Activated T-cell treated with anti-CD3 and anti-CD28 coated beads for 1 hour (primary cell): Measurements from ENCODE around the gene CHCHD1.
"Not testable (repeated sequence)": the region's sequence is repeated elsewhere in the genome, so short reads cannot be mapped to it uniquely, and the experiment has no call there.

Experiments used
- DNase-seq: peaks from one replicate; pipeline ENCODE4 v3.0.0-alpha.2; 2020; ENCODE audit warnings: low read depth

CHCHD1 gene

DNA sequence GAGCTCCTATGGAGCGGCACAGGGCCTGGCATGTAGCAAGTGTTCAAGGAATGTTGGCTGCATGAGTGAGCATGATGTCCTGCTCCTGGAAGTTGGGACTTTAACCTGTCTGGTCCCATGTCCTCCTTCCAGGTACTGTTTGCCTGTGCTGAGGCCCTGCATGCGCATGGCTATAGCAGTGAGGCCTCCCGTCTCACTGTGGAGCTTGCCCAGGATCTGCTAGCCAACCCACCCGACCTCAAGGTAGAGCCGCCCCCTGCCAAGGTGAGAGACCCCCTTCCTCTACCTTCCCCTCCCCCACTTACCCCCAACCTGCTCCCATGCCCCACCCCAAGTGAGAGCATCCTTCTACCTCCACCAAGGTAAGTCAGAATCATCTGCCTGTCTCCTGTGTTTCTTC is 11.6 kb downstream of the CHCHD1 start:
- no peak for DNase-seq

DNA sequence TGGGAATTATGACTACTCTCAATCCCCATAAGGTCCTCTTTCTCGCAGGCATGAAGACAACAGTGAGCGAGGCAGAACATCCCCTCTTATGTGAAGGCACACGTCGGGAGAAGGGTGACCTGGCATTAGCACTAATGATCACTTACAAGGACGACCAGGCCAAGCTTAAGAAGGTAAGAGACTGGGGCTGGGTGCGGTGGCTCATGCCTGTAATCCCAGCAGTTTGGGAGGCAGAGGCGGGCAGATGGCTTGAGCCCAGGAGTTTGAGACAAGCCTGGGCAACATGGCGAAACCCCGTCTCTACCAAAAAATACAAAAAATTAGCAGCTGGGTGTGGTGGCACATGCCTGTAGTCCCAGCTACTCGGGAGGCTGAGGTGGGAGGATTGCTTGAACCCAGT is 13.6 kb downstream of the CHCHD1 start:
- DNase-seq, result not testable (repeated sequence)

DNA sequence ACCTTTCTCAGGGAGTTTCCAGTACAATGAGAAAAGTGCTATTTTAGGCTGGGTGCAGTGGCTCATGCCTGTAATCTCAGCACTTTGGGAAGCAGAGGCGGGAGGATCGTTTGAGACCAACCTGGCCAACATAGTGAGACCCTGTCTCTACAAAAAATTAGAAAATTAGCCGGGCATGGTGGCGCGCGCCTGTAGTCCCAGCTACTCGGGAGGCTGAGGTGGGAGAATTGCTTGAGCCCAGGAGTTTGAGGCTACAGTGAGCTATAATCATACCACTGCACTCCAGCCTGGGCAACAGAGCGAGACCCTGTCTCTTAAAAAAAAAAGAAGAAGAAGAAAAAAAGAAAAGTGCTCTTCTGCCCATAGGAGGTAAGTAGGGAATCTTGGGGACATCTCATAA is 14.2 kb downstream of the CHCHD1 start:
- DNase-seq, result not testable (repeated sequence)

- no peak for DNase-seq
Measured at GRCh38 chr10:73796766-73797165, 14.9 kb downstream of the CHCHD1 start.

DNA sequence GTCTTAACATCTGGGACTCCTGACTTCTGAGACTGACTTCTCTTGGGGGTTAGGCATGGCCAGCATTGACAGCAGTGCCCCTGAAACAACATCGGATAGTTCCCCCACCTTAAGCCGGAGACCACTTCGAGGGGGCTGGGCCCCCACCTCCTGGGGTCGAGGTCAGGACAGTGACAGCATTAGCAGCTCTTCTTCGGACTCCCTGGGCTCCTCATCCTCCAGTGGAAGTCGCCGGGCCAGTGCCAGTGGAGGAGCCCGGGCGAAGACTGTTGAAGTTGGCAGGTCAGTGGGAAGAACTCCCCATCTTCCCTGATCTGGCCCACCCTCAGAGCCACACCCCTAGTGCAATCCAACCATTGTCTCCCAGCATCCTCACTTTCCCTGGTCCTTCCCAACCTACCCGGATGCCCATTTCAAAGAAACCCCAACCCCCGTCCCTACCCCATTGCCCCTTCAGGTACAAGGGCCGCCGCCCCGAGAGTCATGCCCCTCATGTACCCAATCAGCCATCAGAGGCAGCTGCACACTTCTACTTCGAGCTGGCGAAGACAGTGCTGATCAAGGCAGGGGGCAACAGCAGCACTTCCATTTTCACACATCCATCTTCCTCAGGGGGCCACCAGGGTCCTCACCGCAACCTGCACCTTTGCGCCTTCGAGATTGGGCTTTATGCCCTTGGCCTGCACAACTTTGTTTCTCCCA is 15.6 kb downstream of the CHCHD1 start:
- DNase-seq, result no peak

GRCh38 chr10:73798087-73798486 is 16.2 kb downstream of the CHCHD1 start:
- DNase-seq, result no peak

GRCh38 chr10:73798927-73799560 is 17.2 kb downstream of the CHCHD1 start:
- DNase-seq, result no peak

- DNase-seq, result no peak
Measured at GRCh38 chr10:73799899-73800559, 18.2 kb downstream of the CHCHD1 start.

DNA sequence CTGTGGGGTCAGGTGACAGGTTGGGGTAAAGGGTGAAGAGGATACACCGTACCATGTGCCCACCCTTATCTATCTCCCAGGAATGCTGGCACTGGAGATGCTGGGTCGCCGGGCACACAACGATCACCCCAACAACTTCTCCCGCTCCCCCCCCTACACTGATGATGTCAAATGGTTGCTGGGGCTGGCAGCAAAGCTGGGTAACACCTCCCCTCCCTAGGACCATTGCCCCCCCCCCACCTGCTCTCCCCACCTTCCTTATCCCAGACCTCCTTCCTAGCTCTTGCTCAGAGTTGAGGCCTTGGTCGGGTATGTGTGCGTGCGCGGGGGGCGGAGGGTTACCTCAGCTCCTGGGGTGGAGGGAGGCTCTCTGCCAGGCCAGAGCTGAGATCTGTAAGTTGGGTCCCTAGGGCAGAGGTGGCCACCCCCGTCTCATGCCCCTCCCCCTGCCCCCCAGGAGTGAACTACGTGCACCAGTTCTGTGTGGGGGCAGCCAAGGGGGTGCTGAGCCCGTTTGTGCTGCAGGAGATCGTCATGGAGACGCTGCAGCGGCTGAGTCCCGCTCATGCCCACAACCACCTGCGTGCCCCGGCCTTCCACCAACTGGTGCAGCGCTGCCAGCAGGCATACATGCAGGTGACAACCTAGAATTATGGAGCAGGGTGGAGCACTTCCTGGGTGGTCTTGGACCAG is 18.9 kb downstream of the CHCHD1 start:
- no peak for DNase-seq

GRCh38 chr10:73801253-73801590 is 19.4 kb downstream of the CHCHD1 start:
- no peak for DNase-seq

DNA sequence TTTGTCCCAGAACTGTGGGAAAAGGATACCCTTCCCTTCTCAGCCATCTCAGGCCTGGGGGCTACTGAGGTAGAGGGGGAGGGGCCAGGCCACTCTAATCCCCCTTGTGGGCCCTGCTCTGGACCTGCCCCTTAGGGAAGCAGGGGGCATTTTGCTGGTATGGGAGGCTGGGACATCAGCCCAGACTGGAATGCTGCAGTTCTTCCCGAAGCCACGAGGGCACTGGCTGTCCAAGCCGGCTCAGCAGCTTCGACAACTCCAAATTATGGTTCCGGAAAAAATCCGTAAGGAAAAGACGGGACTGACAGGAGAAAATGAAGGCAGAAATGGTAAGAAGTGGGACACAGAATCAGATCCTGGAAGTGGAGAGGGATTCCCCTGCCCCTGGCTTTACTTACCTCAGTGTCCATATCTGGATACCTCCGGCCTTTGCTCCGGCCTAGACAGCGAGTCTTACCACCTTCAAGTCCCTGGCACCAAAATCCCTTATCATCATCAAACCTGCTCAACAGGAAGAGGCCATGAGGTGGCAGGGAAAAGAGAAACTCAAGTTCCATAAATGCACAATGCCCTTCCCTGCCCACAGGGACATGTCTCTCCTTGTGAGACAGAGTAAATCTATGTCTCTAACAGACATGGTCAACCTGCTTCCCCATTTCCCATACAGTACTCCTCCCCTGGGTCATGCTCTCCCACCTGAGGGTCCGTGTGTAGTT is 20.6 kb downstream of the CHCHD1 start:
- DNase-seq, result no peak

GRCh38 chr10:73803680-73804286 is 21.9 kb downstream of the CHCHD1 start:
- no peak for DNase-seq

DNA sequence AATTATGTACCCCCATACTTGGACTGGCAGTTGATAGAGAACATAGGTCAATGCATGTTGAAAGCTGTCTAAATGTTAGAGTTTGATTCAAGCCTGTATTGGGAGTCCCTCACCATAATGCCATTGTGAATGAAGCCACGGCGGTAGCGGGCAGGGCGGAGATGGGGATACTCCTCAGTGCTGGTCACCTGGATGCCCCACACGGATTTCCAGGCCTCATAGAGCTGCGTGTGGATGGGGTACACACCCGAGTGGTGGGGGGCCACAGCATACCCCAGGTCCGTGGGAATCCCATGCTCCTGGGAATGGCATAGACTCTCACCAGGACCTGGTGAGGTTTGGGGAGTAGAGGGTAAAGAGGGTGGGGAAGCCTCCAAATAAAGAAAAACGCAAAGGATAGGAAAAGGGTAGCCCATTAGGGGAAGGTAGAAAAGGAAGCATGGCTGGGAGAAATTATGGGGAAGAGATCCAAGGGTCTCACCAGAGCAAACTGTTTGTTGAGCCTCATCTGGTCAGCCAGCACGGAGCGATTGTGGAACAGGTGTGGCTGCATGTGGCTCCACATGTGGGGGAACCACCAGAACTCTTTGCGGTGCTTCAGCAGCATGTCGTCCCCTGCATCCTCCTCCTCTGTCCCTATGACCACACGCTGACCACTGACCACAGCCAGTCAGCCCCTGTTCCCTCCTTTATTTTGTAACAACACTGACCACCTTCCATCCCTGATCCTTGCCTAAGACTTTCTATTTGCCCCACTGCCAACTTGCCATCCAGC is 24.5 kb downstream of the CHCHD1 start:
- no peak for DNase-seq

- DNase-seq, result no peak
Measured at GRCh38 chr10:73807471-73807870, 25.6 kb downstream of the CHCHD1 start.

- DNase-seq, result no peak
Measured at GRCh38 chr10:73808021-73808815, 26.4 kb downstream of the CHCHD1 start.

DNA sequence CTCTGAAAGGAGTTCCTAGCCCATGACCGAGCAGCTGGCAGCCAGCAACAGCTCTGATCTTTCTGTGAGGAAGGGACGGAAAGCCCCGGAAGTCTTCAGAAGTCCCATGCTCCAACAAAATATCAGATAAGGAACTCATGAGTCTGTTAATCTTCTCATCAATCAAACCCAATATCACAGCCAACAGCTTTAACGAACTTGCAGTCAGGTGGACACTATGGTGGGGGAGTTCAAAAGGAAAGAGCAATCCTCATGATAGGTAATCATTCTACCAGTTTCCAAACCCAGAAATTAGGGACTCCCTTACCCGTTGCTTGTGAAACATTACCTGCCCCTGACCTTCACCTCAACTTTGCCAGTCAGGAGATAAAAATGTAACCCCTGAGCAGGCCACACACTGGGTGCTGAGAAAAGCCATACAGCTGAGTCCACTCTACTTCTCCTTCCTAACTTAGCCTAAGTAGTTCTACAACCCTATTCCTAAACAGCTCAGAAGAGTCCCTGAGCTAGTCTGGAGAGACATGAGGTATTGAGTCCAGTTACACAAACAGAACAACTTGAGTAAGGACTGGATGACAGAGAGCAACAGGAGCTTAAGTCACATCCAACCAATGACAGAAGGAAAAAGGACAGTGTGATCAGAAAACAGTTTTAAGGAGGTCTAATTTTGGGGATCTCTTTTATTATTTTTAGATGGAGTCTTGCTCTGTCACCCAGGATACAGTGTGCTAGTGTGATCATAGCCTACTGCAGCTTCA is 27.4 kb downstream of the CHCHD1 start:
- DNase-seq, result no peak

DNA sequence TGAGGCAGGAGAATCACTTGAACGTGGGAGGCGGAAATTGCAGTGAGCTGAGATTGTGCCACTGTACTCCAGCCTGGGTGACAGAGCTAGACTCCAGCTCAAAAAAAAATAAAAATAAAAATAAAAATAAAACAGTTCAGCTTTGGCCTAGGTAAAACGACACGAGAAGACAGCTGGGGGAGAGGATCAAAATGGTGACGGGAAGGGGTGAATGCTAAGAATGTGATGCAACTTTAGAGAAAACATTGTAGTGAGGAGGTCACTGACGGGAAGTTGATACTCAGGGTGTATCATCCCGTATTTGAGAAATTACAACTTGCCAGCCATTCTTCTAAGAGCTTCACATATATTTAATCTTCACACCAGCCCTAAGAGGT is 28.5 kb downstream of the CHCHD1 start:
- DNase-seq, result no peak

DNA sequence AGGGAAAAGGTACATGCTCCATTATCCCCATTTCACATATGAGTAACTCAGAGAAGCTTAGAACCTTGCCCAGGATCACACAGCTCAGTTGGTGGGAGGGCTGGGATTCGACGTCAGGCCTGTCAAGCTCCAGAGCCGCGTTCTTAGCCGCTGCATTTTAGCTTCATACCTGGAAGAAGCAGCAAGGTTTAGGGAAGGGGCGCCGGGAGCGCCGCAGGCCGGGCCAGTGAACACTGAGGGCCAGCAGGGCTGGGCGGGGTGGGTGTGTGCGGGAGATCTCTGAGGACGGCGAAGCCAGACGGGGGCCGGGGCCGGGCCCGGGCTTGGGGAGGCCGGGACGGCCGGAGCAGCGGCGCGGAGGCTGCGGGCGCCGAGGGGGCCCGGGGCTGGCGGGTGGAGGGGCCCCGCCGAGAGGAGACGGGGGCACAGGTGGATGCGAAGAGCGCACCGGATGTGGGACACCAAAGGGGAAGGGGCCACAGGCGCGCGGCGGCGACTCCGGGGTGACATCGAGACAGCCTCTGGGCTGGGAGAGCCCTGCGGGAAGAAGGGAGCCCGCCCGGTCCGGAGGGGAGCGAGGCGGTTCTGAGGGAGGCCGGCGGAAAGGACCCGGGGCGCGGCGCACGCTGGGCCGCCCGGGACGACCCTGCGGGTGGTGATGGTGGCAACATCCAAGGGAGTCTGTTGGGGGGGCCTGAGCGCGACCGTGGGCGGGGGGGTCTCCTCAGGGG is 29.1 kb downstream of the CHCHD1 start:
- peak; percentile 49 for DNase-seq

GRCh38 chr10:73812657-73813056 is 30.8 kb downstream of the CHCHD1 start:
- no peak for DNase-seq
